IMR-90 (cell line): ENCODE results near the gene SELENBP1. TPM values are rescaled to one million over a fixed set of nuclear protein-coding genes. Genes with fewer than 3 reads are reported as not detected.

ENCODE experiments used
- ATAC-seq: fragments of 200-7000 bp; cut with Tn5 transposase; 2 replicates; pipeline ENCODE4 v1.9.1; 2020; ENCODE audit warnings: low read depth, mild to moderate bottlenecking, moderate library complexity
- BruUV-seq: library from RNA; stranded (reverse); fragments of 400-500 nt; replicated peaks from 2 replicates; lab custom pipeline; 2021; lab: Mats Ljungman, UMichigan
- CTCF ChIA-PET: fragments of 300-600 bp; formaldehyde crosslinking; extraction: SDS; loops from one replicate; lab custom pipeline; 2021; ENCODE audit warnings: antibody characterized with exemption; lab: Yijun Ruan, JAX
- POLR2A ChIA-PET: fragments of 300-600 bp; sonication (Branson Sonifier 250); formaldehyde crosslinking; loops from one replicate; lab custom pipeline; 2022; ENCODE audit warnings: antibody characterized with exemption; ENCODE audit not compliant: unreplicated experiment; lab: Charles Lee
- DNase-seq: peaks from one replicate; pipeline ENCODE4 v3.0.0; 2013
- H2AFZ ChIP-seq: replicated peaks from 2 replicates; pipeline ENCODE3; 2013; ENCODE audit warnings: low read length, mild to moderate bottlenecking; ENCODE audit not compliant: poor library complexity
- H2AK5ac ChIP-seq: 2 replicates; pipeline ENCODE4 v1.6.1; 2013; ENCODE audit warnings: low read depth, low read length, inconsistent platforms
- H2AK9ac ChIP-seq: replicated peaks from 2 replicates; pipeline ENCODE3; 2013; ENCODE audit warnings: mild to moderate bottlenecking, low read depth, low read length, moderate library complexity; ENCODE audit not compliant: poor library complexity
- H2BK120ac ChIP-seq: 2 replicates; pipeline ENCODE4 v1.6.1; 2013; ENCODE audit warnings: low read depth, low read length, inconsistent platforms
- H2BK15ac ChIP-seq: 3 replicates; pipeline ENCODE4 v1.6.1; 2013; ENCODE audit warnings: low read depth, low read length, inconsistent platforms
- H2BK20ac ChIP-seq: 2 replicates; pipeline ENCODE4 v1.6.1; 2013; ENCODE audit warnings: low read depth, mild to moderate bottlenecking, inconsistent platforms, low read length, moderate library complexity
- H2BK5ac ChIP-seq: 2 replicates; pipeline ENCODE4 v1.6.1; 2013; ENCODE audit warnings: mild to moderate bottlenecking, low read depth, low read length, inconsistent platforms; ENCODE audit not compliant: poor library complexity, severe bottlenecking
- H3K14ac ChIP-seq: replicated peaks from 2 replicates; pipeline ENCODE4 v1.6.1; 2013; ENCODE audit warnings: low read depth, low read length, inconsistent platforms
- H3K18ac ChIP-seq: 2 replicates; pipeline ENCODE4 v1.6.1; 2013; ENCODE audit warnings: low read depth, low read length, control low read depth
- H3K23ac ChIP-seq: 2 replicates; pipeline ENCODE4 v1.6.1; 2013; ENCODE audit warnings: low read depth, low read length, inconsistent platforms
- H3K27ac ChIP-seq: 2 replicates; pipeline ENCODE4 v1.5.1; 2013; ENCODE audit warnings: mild to moderate bottlenecking, control low read depth, low read length; ENCODE audit not compliant: insufficient read depth
- H3K27me3 ChIP-seq: 2 replicates; pipeline ENCODE4 v1.6.1; 2013; ENCODE audit warnings: low read length; ENCODE audit not compliant: control insufficient read depth, insufficient read depth
- H3K36me3 ChIP-seq: 2 replicates; pipeline ENCODE4 v1.6.1; 2013; ENCODE audit warnings: low read length, mixed read lengths; ENCODE audit not compliant: control insufficient read depth, insufficient read depth
- H3K4ac ChIP-seq: 2 replicates; pipeline ENCODE4 v1.6.1; 2013; ENCODE audit warnings: low read depth, low read length, inconsistent platforms
- H3K4me1 ChIP-seq: 2 replicates; pipeline ENCODE4 v1.6.1; 2013; ENCODE audit warnings: low read length, mixed read lengths; ENCODE audit not compliant: control insufficient read depth, insufficient read depth
- H3K4me2 ChIP-seq: 2 replicates; pipeline ENCODE4 v1.6.1; 2013; ENCODE audit warnings: low read depth, mild to moderate bottlenecking, control low read depth, low read length, moderate library complexity
- H3K4me3 ChIP-seq: 2 replicates; pipeline ENCODE4 v1.5.1; 2013; ENCODE audit warnings: low read depth, mild to moderate bottlenecking, control low read depth, low read length, moderate library complexity; ENCODE audit not compliant: insufficient read depth
- H3K56ac ChIP-seq: 2 replicates; pipeline ENCODE4 v1.6.1; 2013; ENCODE audit warnings: low read length, inconsistent platforms; ENCODE audit not compliant: insufficient read depth; ENCODE audit errors: extremely low read depth
- H3K79me1 ChIP-seq, 2 experiments: 2 replicates each; pipeline ENCODE4 v1.6.1; 2013; ENCODE audit warnings: low read length in 2 of 2, inconsistent platforms in 1 of 2, low read depth in 1 of 2
- H3K9ac ChIP-seq: 2 replicates; pipeline ENCODE4 v1.6.1; 2013; ENCODE audit warnings: low read depth, low read length, control low read depth
- H3K9me1 ChIP-seq: 2 replicates; pipeline ENCODE4 v1.6.1; 2013; ENCODE audit warnings: low read length, inconsistent platforms; ENCODE audit not compliant: insufficient read depth
- H3K9me3 ChIP-seq: 2 replicates; pipeline ENCODE4 v1.6.1; 2013; ENCODE audit warnings: low read length; ENCODE audit not compliant: control insufficient read depth, insufficient read depth
- H4K20me1 ChIP-seq: 2 replicates; pipeline ENCODE4 v1.6.1; 2013; ENCODE audit warnings: low read length, inconsistent platforms; ENCODE audit not compliant: insufficient read depth
- H4K5ac ChIP-seq: 2 replicates; pipeline ENCODE4 v1.6.1; 2013; ENCODE audit warnings: mild to moderate bottlenecking, low read depth, low read length, control low read depth
- H4K8ac ChIP-seq, 2 experiments: 2 replicates each; pipeline ENCODE4 v1.6.1; 2013; ENCODE audit warnings: low read depth in 2 of 2, low read length in 2 of 2, control low read depth in 1 of 2, inconsistent platforms in 1 of 2
- H4K91ac ChIP-seq: 2 replicates; pipeline ENCODE4 v1.6.1; 2013; ENCODE audit warnings: low read depth, low read length, inconsistent platforms; ENCODE audit not compliant: insufficient read depth
- CEBPB ChIP-seq: IDR thresholded peaks from 2 replicates; pipeline ENCODE4 v1.6.1; 2012; ENCODE audit warnings: low read depth, low read length, improper control_type of control experiment
- CHD1 ChIP-seq: IDR thresholded peaks from 2 replicates; pipeline ENCODE4 v1.6.1; 2012; ENCODE audit warnings: low read depth, low read length, improper control_type of control experiment
- CTCF ChIP-seq: conservative IDR thresholded peaks from 2 replicates; pipeline ENCODE4 v1.5.1; 2012; ENCODE audit warnings: mild to moderate bottlenecking, low read depth, low read length, improper control_type of control experiment
- ELK1 ChIP-seq: fragments of 150-350 bp; IDR thresholded peaks from 2 replicates; pipeline ENCODE4 v1.6.1; 2016; ENCODE audit warnings: low read depth, mild to moderate bottlenecking, low read length, moderate library complexity, borderline replicate concordance
- MAZ ChIP-seq: IDR thresholded peaks from 2 replicates; pipeline ENCODE4 v1.6.1; 2012; ENCODE audit warnings: low read depth, mild to moderate bottlenecking, low read length, improper control_type of control experiment, moderate library complexity, borderline replicate concordance
- NFE2L2 ChIP-seq: fragments of 150-350 bp; IDR thresholded peaks from 2 replicates; pipeline ENCODE4 v1.6.1; 2016; ENCODE audit warnings: low read depth, mild to moderate bottlenecking, low read length
- POLR2A ChIP-seq: IDR thresholded peaks from 2 replicates; pipeline ENCODE4 v1.6.1; 2012; ENCODE audit warnings: mild to moderate bottlenecking, low read depth, low read length
- RCOR1 ChIP-seq: IDR thresholded peaks from 2 replicates; pipeline ENCODE4 v1.6.1; 2012; ENCODE audit warnings: mild to moderate bottlenecking, low read length, improper control_type of control experiment; ENCODE audit not compliant: insufficient replicate concordance
- SMC3 ChIP-seq: fragments of 150-350 bp; IDR thresholded peaks from 2 replicates; pipeline ENCODE4 v1.6.1; 2016; ENCODE audit warnings: low read depth, mild to moderate bottlenecking, antibody characterized with exemption, low read length, moderate library complexity
- WGBS, 2 experiments: methylation state at CpG; one replicate each; pipeline versions ENCODE4 v1.1.5 to v1.1.7; 2013; ENCODE audit warnings: missing lambda C conversion rate in 2 of 2; ENCODE audit not compliant: insufficient read length in 1 of 2; ENCODE audit errors: extremely low coverage in 2 of 2; 5-methylcytosine and 5-hydroxymethylcytosine counted together
- dilution Hi-C: fragments of 300-500 bp; cut with HindIII; formaldehyde crosslinking; loops from one replicate; pipeline ENCODE4 v1.14.3; 2018; ENCODE audit warnings: low sequenced_read_pairs; ENCODE audit not compliant: unreplicated experiment
- in situ Hi-C: fragments of 300-500 bp; cut with MboI; formaldehyde crosslinking; loops from 3 replicates; pipeline ENCODE4 v1.14.3; 2019; ENCODE audit warnings: low sequenced_read_pairs, inconsistent platforms, mixed read lengths
- intact Hi-C: fragments of 100-400 bp; cut with micrococcal nuclease; formaldehyde crosslinking; loops from 2 replicates; pipeline ENCODE4 v1.10.0; 2022
- polyA plus RNA-seq, 3 experiments: library from polyadenylated mRNA; depleted of rRNA; stranded (reverse); fragments of >200 nt; gene quantifications; 2 replicates each; pipeline ENCODE4 v1.2.3, GENCODE V29; 2012; ENCODE audit warnings: low replicate concordance in 1 of 3
- total RNA-seq: library from RNA; depleted of rRNA; stranded (reverse); fragments of >200 nt; gene quantifications from 2 replicates; pipeline ENCODE4 v1.2.3, GENCODE V29; 2012

SELENBP1 gene
- total and polyA plus RNA-seq, 2 of the 4 experiments (the other 2 are of a cell fraction), result 21.3 to 56.9 TPM

GRCh38 chr1:151336556-151336955 is 35.9 kb downstream of the SELENBP1 start (continued):
- TF ChIP-seq ELK1 (no peak), CEBPB (no peak), MAZ (no peak), POLR2A (no peak), RCOR1 (no peak), NFE2L2 (no peak)

GRCh38 chr1:151334822-151335221 is 37.7 kb downstream of the SELENBP1 start:
- H3K18ac ChIP-seq, result no peak overlapping the region
- no peak overlapping the region for H2AK9ac ChIP-seq
- no peak for TF ChIP-seq POLR2A
- no peak for TF ChIP-seq SMC3
- TF ChIP-seq CEBPB, result no peak
- no peak for TF ChIP-seq CHD1
- no peak for TF ChIP-seq ELK1
- no peak for TF ChIP-seq CTCF
- H3K36me3 ChIP-seq, result no peaks in the 10 kb centered on the region
- H3K9ac ChIP-seq, result no peak overlapping the region
- no peak overlapping the region for H2AFZ ChIP-seq
- no peak overlapping the region for H3K4ac ChIP-seq
- H3K23ac ChIP-seq, result no peak overlapping the region
- intact Hi-C loops, result no loop called here
- DNase-seq, result no peak
- H2AK5ac ChIP-seq, result no peak overlapping the region
- no peak overlapping the region for H3K4me3 ChIP-seq
- no peak overlapping the region for H4K8ac ChIP-seq
- 100% methylated on average over 1 of the region's 5 CpGs; no CpG with 5 or more reads in 1 of the 2 experiments for WGBS, 2 experiments
- no peak overlapping the region for H2BK15ac ChIP-seq
- ATAC-seq, result no peak
- no peaks in the 10 kb centered on the region for H3K79me1 ChIP-seq
- H3K4me1 ChIP-seq, result no peaks in the 10 kb centered on the region
- H3K56ac ChIP-seq, result no peak overlapping the region
- no peaks in the 10 kb centered on the region for H3K27me3 ChIP-seq
- H4K20me1 ChIP-seq, result no peaks in the 10 kb centered on the region
- no peaks in the 10 kb centered on the region for H3K9me3 ChIP-seq
- in situ Hi-C loops, result no loop called here
- no peaks in the 10 kb centered on the region; the same call in 1 of the 2 replicates for H3K9me1 ChIP-seq
- H3K14ac ChIP-seq, result no peak overlapping the region
- no peak overlapping the region for H2BK20ac ChIP-seq
- no peak overlapping the region for H3K27ac ChIP-seq
- ChIA-PET POLR2A (no interaction called here), CTCF (no interaction called here)
- BruUV-seq, result no TSS peak
- H2BK120ac ChIP-seq, result no peak overlapping the region
- no peak overlapping the region for H4K5ac ChIP-seq
- H3K4me2 ChIP-seq, result no peak overlapping the region
- no peak overlapping the region for H2BK5ac ChIP-seq
- dilution Hi-C loops, result no loop called here
- no peak overlapping the region for H4K91ac ChIP-seq
